ENCODE results near the gene FOXP1. TPM values are rescaled to one million over a fixed set of nuclear protein-coding genes. Genes with fewer than 3 reads are reported as not detected.

FOXP1 gene
- total RNA-seq, 1 donor from 2014 or later = 71.3 TPM

DNA sequence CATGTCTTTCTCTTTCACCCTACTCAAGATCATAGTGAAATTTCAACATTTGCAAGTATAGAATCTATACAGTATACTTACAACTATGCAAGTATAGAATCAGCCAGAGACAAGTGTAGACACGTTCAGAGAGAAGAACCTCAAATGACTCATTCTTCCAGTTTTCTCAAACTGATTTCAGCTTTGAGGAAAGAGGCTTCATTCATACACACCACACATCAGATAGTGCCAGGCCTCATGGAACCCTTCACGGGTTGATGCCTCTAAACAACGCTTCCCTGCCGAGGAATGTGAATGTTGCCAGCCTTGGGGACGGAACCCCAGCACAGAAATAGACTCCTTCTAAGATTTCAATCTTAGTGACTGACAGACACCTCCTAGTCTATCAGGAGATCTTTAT lies 135.7 kb downstream of the FOXP1 start:
- DNase-seq (ENCODE audit: low spot score) = no peak
- Mint-ChIP-seq H3K27me3 (ENCODE audit: unreplicated experiment) (peaks cover 1% of the 10 kb centered on the region), H3K36me3 (ENCODE audit: low read depth, unreplicated experiment) (no peaks in the 10 kb centered on the region), H3K4me3 (ENCODE audit: unreplicated experiment) (no peak overlapping the region), H3K4me1 (ENCODE audit: unreplicated experiment) (peaks cover 18% of the 10 kb centered on the region), H3K9me3 (ENCODE audit: unreplicated experiment) (no peaks in the 10 kb centered on the region), H3K27ac (ENCODE audit: unreplicated experiment) (no peak overlapping the region)
- TF ChIP-seq, protein P1, sequence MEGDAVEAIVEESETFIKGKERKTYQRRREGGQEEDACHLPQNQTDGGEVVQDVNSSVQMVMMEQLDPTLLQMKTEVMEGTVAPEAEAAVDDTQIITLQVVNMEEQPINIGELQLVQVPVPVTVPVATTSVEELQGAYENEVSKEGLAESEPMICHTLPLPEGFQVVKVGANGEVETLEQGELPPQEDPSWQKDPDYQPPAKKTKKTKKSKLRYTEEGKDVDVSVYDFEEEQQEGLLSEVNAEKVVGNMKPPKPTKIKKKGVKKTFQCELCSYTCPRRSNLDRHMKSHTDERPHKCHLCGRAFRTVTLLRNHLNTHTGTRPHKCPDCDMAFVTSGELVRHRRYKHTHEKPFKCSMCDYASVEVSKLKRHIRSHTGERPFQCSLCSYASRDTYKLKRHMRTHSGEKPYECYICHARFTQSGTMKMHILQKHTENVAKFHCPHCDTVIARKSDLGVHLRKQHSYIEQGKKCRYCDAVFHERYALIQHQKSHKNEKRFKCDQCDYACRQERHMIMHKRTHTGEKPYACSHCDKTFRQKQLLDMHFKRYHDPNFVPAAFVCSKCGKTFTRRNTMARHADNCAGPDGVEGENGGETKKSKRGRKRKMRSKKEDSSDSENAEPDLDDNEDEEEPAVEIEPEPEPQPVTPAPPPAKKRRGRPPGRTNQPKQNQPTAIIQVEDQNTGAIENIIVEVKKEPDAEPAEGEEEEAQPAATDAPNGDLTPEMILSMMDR (IDR thresholded peaks at IDR 0.05; ENCODE audit: unreplicated experiment) = no peak

DNA sequence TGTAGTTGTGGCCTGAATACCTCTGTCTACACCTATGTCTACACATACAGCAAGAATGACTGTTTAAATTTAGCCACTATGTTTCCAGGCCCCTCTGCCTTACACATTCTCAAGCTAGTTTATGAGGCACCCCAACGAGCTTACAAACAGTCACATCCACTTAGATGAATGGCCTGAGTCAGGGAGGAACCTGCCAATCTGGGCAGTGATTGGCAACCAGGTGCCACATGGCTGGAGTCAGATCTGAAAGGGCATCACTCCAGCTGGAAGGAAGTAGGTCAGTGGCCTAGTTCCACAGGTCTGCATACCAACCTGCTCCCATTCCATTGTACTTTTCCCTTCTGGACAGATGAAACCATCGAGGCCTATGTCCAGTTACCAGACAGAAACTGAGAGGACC lies 136.3 kb downstream of the FOXP1 start:
- Mint-ChIP-seq H3K36me3 (ENCODE audit: low read depth, unreplicated experiment) (no peaks in the 10 kb centered on the region), H3K9me3 (ENCODE audit: unreplicated experiment) (no peaks in the 10 kb centered on the region), H3K4me1 (ENCODE audit: unreplicated experiment) (peaks cover 22% of the 10 kb centered on the region), H3K4me3 (ENCODE audit: unreplicated experiment) (no peak overlapping the region), H3K27me3 (ENCODE audit: unreplicated experiment) (peaks cover 1% of the 10 kb centered on the region), H3K27ac (ENCODE audit: unreplicated experiment) (no peak overlapping the region)
- TF ChIP-seq, protein P1 (IDR thresholded peaks at IDR 0.05; ENCODE audit: unreplicated experiment) = no peak
- no peak for DNase-seq (ENCODE audit: low spot score)

DNA sequence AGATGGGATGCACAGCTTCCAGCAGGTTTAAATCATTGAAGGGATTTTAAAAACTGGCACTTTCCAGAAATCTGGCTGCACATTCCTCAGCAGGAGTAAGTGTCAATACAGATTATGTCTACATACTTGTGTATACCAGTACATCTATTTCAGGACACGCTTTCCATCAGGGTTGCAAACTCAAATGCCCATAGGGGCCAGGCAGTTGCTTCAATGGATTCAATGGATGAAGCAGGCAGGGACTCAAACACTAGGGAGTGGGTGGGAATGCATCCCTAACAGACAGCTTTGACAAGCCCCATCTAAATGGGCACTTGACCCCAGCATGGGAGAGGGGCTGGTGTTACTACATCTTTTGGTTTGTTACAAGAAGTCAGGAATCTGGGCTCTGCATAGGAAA lies 136.8 kb downstream of the FOXP1 start:
- TF ChIP-seq, protein P1 (IDR thresholded peaks at IDR 0.05; ENCODE audit: unreplicated experiment) = no peak
- Mint-ChIP-seq H3K27me3 (ENCODE audit: unreplicated experiment) (peaks cover 3% of the 10 kb centered on the region), H3K36me3 (ENCODE audit: low read depth, unreplicated experiment) (no peaks in the 10 kb centered on the region), H3K27ac (ENCODE audit: unreplicated experiment) (no peak overlapping the region), H3K9me3 (ENCODE audit: unreplicated experiment) (no peaks in the 10 kb centered on the region), H3K4me3 (ENCODE audit: unreplicated experiment) (no peak overlapping the region), H3K4me1 (ENCODE audit: unreplicated experiment) (peaks cover 24% of the 10 kb centered on the region)
- no peak for DNase-seq (ENCODE audit: low spot score)

DNA sequence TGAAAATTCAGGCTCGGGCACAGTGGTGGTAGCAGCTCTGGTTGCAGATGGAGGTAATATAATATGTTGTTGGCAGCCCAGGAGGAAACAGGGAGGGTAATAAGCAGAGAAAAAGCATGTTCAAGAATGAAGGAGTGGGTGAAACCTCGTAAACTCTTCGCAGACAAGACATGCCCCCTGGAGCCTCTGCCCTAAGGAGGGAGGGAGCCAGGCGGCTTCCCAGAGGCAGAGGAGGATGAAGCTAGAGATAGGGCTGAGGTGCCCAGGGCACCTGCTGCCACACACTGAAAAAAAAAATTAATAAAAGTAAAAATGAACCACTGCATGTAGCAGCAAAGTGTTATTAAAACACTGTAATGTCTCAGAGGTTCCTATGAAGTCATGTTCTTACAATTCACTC lies 137.3 kb downstream of the FOXP1 start:
- TF ChIP-seq, protein P1 (IDR thresholded peaks at IDR 0.05; ENCODE audit: unreplicated experiment) = no peak
- H3K27ac Mint-ChIP-seq (ENCODE audit: unreplicated experiment) = no peak overlapping the region

DNA sequence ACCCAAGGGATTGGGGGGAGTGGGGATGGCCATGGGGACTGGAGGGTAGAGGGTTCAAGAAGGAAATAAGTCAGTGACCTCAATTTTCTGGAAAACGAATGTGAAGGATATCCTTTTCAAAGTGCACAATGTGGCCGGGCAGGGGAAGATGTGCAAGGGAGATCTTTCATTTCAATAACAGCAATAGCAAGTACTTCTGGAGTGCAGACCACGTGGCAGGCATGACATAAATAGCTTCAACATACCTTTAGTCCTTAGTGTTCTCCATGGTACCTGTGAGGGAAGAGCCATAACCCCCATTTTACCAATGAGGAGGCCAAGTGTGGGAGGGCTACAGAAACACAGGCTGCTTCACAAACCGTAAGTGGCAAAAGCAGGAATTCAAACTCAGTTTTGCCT lies 138.7 kb downstream of the FOXP1 start:
- H3K36me3 Mint-ChIP-seq (ENCODE audit: low read depth, unreplicated experiment) = no peaks in the 10 kb centered on the region
- no peaks in the 10 kb centered on the region for H3K9me3 Mint-ChIP-seq (ENCODE audit: unreplicated experiment)
- H3K27me3 Mint-ChIP-seq (ENCODE audit: unreplicated experiment) = peaks cover 3% of the 10 kb centered on the region
- DNase-seq (ENCODE audit: low spot score) = no peak
- peaks cover 25% of the 10 kb centered on the region for H3K4me1 Mint-ChIP-seq (ENCODE audit: unreplicated experiment)
- TF ChIP-seq, protein P1 (IDR thresholded peaks at IDR 0.05; ENCODE audit: unreplicated experiment) = no peak
- H3K4me3 Mint-ChIP-seq (ENCODE audit: unreplicated experiment) = no peak overlapping the region
- peak overlapping the region; percentile 95 for H3K27ac Mint-ChIP-seq (ENCODE audit: unreplicated experiment)

More for the DNA sequence above, 137.3 kb downstream of the FOXP1 start:
- Mint-ChIP-seq H3K9me3 (ENCODE audit: unreplicated experiment) (no peaks in the 10 kb centered on the region), H3K27me3 (ENCODE audit: unreplicated experiment) (peaks cover 3% of the 10 kb centered on the region), H3K36me3 (ENCODE audit: low read depth, unreplicated experiment) (no peaks in the 10 kb centered on the region), H3K4me1 (ENCODE audit: unreplicated experiment) (peaks cover 24% of the 10 kb centered on the region), H3K4me3 (ENCODE audit: unreplicated experiment) (no peak overlapping the region)
- no peak for DNase-seq (ENCODE audit: low spot score)
